NCI-H128 (cell line): ENCODE data around the gene ABHD10.
A peak's percentile ranks its signal among the peaks of the same experiment; 100 is the strongest.

Experiments used
- DNase-seq: peaks from one replicate; lab custom pipeline; 2025; ENCODE audit not compliant: unreplicated experiment; lab: John Stamatoyannopoulos, UW

ABHD10 gene

GRCh38 chr3:111978583-111979433 is at the start of gene ABHD10:
ABHD10 (plus strand) TSS chr3:111979026; CDS start chr3:111979062, 36 bp downstream.
- peak; percentile 94 for DNase-seq

- no peak for DNase-seq
Observed at GRCh38 chr3:111929484-111929883, 49.3 kb upstream of the ABHD10 start.

GRCh38 chr3:111932946-111933345 is 45.9 kb upstream of the ABHD10 start:
- DNase-seq, result no peak

GRCh38 chr3:111936191-111936841 is 42.5 kb upstream of the ABHD10 start:
- DNase-seq, result no peak

- DNase-seq, result no peak
Observed at GRCh38 chr3:111936967-111937366, 41.9 kb upstream of the ABHD10 start.

GRCh38 chr3:111937871-111938270 is 41.0 kb upstream of the ABHD10 start:
- DNase-seq, result no peak

GRCh38 chr3:111939873-111940272 is 39.0 kb upstream of the ABHD10 start:
- DNase-seq, result no peak

- DNase-seq, result no peak
Observed at GRCh38 chr3:111943533-111943932, 35.3 kb upstream of the ABHD10 start.

GRCh38 chr3:111944372-111944771 is 34.5 kb upstream of the ABHD10 start:
- DNase-seq, result no peak

GRCh38 chr3:111947231-111947630 is 31.6 kb upstream of the ABHD10 start:
- no peak for DNase-seq

GRCh38 chr3:111948786-111949185 is 30.0 kb upstream of the ABHD10 start:
- no peak for DNase-seq

- no peak for DNase-seq
Observed at GRCh38 chr3:111949712-111950111, 29.1 kb upstream of the ABHD10 start.

GRCh38 chr3:111951032-111951431 is 27.8 kb upstream of the ABHD10 start:
- no peak for DNase-seq

- DNase-seq, result no peak
Observed at GRCh38 chr3:111952086-111952485, 26.7 kb upstream of the ABHD10 start.

GRCh38 chr3:111952866-111953450 is 25.9 kb upstream of the ABHD10 start:
- DNase-seq, result no peak

GRCh38 chr3:111954228-111954990 is 24.4 kb upstream of the ABHD10 start:
- DNase-seq, result no peak

GRCh38 chr3:111955876-111956275 is 22.9 kb upstream of the ABHD10 start:
- DNase-seq, result no peak

- DNase-seq, result no peak
Observed at GRCh38 chr3:111956449-111956848, 22.4 kb upstream of the ABHD10 start.

- DNase-seq, result no peak
Observed at GRCh38 chr3:111956995-111957734, 21.7 kb upstream of the ABHD10 start.

- DNase-seq, result no peak
Observed at GRCh38 chr3:111961461-111962164, 17.2 kb upstream of the ABHD10 start.
